SKM-1 treated with dmso at 0.1 percent for 144 hours (cell line): Measurements from ENCODE around the gene GNLY.
"Not testable (repeated sequence)": the region's sequence is repeated elsewhere in the genome, so short reads cannot be mapped to it uniquely, and the experiment has no call there.

Experiments used
- DNase-seq: peaks from one replicate; lab custom pipeline; 2025; ENCODE audit not compliant: unreplicated experiment; lab: John Stamatoyannopoulos, UW

Gene GNLY

GRCh38 chr2:85706599-85707296, 12.6 kb downstream of the GNLY start:
- peak; percentile 95 for DNase-seq

GRCh38 chr2:85707304-85707703, 13.1 kb downstream of the GNLY start:
- peak; percentile 96 for DNase-seq

DNA sequence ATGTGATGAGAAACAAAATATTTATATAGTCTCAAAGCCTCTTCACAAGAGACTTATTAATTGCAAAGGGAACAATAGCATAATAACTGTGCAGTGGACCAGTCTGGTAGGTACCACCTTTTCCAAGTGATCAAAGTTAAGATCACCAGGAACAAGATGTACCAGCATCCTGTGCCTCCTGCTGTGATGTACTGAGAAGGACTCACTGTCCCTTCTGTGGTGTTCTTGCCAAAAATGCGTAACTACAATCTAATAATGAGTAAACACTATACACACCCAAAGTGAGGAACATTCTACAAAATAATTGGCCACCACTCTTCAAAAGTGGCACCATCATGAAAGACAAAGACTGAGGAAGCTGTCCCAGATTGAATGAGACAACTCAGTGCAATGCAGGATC, 14.5 kb downstream of the GNLY start:
- no peak for DNase-seq

DNA sequence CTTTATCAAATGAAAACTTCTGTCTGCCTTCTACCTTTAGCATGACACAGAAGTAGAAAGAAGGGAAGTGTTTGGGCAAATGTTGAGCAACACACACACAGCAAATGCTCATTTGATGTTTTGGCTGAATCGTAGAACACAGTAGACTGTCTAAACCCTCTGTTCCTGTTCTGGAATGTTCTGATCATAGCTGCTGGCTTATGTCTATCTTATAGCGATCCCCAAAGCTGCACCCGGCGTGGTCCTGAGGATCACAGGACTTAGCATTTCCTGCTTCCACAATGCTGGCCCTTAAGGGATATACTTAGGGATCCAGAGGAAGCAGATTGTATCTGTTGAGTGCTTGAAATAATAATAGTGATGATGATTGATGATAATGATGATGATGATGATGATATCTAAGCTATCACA, 15.2 kb downstream of the GNLY start:
- DNase-seq = peak; percentile 73

DNA sequence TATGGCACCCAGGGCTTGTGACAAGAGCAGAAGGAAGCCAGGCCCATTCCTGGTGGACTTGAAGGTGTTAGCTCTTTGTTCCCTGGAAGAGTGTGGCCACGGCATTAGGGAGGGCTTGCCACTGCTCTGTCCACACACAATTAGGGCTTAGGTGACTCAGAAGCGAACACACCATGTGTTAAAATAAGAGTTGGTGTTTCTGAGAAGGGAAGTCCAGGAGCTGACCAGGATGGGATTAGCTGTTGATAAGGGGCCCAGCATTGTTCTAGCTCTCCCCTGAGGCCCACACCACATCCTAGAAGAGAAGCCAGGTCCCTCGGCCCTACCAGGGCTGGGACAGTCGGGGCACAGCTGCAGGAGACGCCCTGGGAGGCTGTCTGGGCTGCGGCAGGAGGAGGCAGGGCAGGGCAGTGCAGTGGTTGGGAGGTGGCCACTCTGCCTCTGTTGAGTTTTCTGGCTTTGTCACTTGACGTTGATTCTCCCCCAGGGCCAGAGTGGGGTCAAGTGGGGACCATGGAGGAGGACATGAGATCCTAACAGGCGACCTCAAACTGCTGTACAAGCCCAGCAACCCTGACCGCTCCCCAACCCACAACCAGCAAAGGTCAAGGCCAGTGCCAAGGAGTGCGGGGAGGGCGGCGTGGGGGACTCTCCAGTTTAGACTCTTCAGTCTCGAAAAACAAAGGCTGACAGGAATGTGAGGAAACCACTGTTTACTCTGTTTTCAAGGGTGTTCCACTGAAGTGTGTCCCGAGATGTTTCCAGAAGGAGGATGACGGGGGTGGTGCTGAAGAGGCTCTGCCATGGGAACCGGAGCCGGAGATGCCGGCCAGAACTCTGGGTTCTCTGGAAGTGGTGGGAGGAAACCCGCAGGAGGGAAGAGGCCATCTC, 16.8 kb downstream of the GNLY start:
- DNase-seq = peak; percentile 55

DNA sequence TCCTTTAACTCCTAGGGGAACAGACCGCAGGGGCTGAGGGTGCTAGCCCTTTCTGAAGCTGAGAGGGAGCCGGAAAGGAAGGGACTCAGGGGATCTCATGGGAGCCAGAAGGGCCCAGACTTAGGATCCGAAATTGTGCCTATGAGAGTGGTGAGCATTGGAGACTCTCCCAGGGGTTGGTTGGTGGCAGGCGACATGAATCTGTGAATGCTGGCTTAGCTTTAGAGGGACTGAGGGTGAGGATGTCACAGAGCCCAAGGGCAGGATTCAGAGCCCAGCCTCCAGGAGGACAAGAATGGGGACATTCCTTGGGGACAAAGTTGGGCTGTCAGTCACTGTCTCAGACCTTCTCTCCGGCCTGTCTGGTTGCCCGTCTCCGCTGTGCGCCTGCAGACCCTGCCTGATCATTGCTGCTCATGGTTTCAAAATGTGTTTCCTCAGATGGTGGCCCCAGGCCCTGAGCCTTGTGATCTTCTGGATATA, 17.5 kb downstream of the GNLY start:
- DNase-seq = peak; percentile 26

DNA sequence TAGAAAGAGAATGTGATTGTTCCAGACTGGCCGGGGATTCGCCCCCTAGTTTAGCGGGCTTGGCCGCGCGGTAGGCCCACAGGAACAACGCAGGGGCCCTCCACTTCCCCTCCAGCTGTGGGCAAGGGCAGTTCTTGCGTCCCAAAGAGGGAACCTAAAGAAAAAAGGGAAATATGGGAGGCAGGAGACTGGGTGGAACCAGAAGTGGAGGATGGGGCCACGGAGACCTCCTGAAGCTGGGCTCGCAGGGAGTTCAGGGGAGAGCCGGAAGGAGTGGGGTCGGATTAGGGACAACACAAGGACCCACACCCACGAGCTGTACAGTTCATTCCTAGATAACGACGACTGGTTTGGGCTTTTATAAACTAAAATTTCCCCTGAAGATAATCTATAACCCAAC, 18.2 kb downstream of the GNLY start:
- DNase-seq = peak; percentile 69

DNA sequence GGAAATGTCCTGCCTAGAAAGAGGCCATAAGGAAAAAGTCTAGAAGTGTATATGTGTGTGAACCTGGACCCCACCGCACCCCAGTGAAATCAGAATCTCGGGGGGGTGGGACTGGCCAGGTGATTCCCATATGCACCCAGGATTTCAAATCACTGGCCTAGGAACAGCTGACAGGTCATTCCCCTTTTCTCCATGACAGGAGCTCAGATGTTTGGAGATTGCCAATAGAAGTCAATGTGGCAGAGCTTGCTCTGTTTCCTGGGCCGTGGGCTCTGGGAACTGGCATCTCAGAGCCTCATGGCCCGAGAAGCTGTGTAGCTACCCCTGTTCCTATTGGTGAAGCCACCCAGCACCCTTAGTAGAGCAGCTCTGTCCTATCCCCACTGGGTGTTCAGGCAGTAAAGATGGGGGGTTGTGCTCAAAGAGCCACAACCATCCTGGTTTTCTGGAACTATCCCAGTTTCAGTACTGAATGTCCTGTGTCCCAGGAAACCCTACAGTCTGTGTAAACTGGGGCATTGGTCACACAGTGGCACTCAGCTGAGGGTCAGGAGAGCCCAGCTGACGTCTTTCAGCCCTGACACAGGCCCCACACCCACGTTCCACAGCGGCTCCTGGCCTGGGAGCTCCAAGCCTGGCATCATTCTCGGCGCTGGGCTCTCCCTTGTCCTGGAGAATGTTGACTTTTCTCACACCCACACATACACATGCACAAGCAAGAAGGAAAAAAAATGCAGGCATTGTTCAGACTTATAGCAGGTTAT, 18.9 kb downstream of the GNLY start:
- DNase-seq = no peak

GRCh38 chr2:85713836-85714235, 19.7 kb downstream of the GNLY start:
- DNase-seq = no peak

GRCh38 chr2:85714421-85714820, 20.3 kb downstream of the GNLY start:
- DNase-seq = not testable (repeated sequence)

- DNase-seq = no peak
These were observed 20.7 kb downstream of the GNLY start for GRCh38 chr2:85714841-85715240.

DNA sequence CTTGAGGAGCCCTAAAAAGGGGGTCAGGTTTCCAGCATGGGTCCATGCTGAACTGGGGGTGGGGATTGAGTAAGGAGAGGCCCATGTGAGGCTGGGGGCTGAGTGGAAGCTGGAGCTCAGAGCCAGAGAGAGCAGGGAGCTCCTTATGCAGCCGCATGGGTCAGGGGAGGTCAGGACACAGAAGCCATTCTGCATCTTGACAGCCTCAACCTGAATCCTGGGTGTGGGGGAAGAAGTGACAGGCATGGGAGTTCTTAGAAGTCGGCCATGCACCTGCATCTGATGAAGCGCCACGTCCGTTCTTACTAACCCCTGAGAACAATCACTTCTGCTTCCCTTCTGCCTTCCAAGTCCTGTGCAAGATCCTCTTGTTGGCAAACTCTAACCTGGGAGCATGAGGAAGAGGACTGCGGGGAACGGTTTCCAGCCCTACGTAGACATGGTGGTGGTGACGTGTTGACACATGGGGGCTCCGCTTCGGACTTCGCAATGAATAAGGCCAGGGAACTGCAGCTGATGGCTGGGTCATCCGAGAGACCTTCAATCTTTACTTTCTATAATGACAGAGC, 22.3 kb downstream of the GNLY start:
- no peak for DNase-seq

DNA sequence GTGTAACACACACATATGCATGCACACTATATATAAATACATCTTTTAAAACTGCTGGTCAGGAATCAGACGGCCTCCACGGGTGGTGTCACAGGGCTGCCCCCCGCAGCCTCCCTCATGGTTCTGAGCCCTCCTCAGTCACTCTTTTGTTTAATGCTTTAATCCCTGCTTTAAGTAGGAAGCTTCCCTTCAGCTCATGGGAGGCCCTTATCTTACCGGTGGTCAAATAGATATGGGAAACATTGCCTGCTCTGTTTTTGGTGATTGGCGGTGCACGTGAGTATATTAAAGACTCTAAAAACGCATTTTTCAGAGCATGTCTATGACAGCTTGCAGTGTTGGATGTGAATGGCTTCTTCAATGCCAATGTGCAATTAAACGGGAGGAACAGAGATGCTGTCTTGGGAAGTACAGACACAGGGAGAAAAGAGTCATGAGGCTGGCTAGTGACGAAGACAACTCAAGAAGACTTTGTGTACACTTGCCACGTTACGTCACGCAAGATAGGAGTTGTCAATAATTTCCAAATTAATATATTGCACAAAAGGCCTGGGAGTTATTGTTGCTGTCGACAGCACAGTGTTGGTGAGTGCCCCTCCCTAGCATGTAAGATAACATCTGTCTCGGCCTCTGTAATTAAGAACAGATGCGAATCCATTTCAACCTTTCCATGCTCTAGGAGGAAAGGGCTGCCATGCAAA, 23.3 kb downstream of the GNLY start:
- DNase-seq = no peak

- no peak for DNase-seq
These were observed 23.8 kb downstream of the GNLY start for GRCh38 chr2:85718009-85718391.

DNA sequence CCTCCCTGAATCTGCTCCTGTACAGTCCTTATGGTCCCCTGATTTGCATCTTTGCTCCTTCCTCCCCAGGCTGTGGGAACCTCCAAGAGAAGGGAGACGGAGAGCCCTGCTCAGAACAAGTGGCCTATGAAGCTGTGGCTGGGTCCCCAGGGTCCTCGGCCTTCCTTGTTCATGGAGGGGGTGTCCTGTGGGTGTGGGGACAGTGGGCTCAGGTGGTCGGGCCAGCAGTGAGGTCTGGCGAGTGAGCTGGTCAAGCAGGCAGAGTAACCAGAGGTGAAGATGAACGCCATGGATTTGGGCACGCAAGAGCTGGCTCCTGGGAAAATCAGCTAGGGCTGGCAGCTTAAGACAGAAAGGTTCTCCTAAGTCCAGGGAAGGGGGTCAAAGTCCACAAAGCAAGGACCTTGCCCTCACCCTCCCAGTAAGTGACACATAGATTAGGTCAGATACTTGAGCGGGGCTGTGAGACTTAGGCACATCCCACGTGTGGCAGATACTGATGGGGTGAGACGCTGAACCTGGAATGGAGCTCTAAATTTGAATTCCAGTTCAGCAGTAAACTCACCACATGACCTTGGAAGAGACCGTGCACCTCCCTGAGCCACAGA, 24.8 kb downstream of the GNLY start:
- no peak for DNase-seq

DNA sequence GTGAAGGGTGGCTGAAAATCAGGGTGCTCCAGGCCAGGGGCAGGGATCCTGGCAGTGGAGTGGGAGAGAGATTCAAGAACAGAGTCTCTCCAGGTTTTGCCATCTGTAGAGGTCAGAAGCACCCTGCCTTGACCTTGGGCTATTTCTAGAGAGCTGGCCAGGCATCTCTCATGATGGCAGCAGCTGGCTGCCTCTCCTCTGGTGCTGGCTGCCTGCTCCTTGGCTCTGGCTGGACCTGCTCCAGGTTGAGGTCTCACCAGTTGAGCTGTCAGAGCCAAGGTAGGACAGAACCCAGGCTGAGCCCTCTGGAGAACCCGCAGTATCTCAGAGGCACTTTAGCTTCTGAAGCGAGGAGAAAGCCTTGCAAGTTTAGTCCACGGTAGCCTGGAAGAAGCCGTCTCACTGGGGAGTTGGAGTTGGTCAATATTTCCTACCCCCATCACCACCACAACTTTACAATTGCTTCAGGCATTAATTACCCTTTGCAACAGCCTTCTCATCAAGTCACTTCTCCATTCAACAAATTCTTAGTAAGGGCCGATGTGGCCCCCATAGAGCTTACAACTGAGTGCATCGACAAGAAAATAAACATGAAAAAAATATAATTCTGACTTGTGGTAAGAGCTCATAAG, 25.6 kb downstream of the GNLY start:
- peak; percentile 93 for DNase-seq

DNA sequence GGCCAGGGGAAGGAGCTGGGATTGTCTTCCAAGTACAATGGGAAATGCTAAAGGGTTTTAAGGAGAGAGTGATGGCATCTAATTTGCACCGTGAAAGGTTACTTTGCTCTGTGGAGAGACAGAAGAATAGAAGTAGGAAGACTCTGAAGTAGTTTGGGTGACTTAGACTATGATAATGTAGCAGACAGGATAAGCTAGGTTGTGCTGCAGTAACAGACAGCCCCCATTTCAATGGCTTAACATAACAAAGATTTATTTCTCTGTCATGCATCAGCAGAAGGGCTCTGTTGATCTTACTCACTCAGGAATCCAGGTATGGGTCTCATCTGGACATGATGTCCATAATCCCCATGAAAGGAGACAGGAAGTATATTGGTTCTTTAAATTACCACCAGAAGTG, 26.4 kb downstream of the GNLY start:
- DNase-seq = no peak

GRCh38 chr2:85721641-85722040, 27.5 kb downstream of the GNLY start:
- no peak for DNase-seq

- DNase-seq = no peak
These were observed 28.4 kb downstream of the GNLY start for GRCh38 chr2:85722519-85722918.
